ENCODE data around the gene RAB24.

GRCh38 chr5:177332896-177333260, 29.4 kb upstream of the RAB24 start:
- TF ChIP-seq NFRKB (IDR thresholded peaks at IDR 0.05) (no peak), ZNF384 (IDR thresholded peaks at IDR 0.05) (no peak), ELF4 (IDR thresholded peaks at IDR 0.05) (no peak), BHLHE40 (IDR thresholded peaks at IDR 0.05; ENCODE audit: borderline replicate concordance) (no peak), PKNOX1 (IDR thresholded peaks at IDR 0.05) (no peak)

Measured in HEK293T (cell line).